Ascending aorta (tissue), 2 donors: ENCODE measurements around the gene YAP1. TPM values are rescaled to one million over a fixed set of nuclear protein-coding genes. Genes with fewer than 3 reads are reported as not detected.

Experiments used
- DNase-seq, 2 donors: peaks; one replicate each; pipeline ENCODE4 v3.0.0-alpha.2; 2019; ENCODE audit warnings: low spot score in 2 of 2
- H3K27ac ChIP-seq, 2 donors: fragments of 200-600 bp; sonication (generic); one replicate each; pipeline ENCODE4 v1.5.1; 2016 to 2017; ENCODE audit warnings: mild to moderate bottlenecking in 1 of 2
- H3K27me3 ChIP-seq: fragments of 200-600 bp; sonication (generic); one replicate; pipeline ENCODE4 v1.5.1; 2017
- H3K36me3 ChIP-seq, 2 donors: fragments of 200-600 bp; sonication (generic); one replicate each; pipeline ENCODE4 v1.5.1; 2016
- H3K4me1 ChIP-seq, 2 donors: fragments of 200-600 bp; sonication (generic); one replicate each; pipeline ENCODE4 v1.5.1; 2016 to 2017; ENCODE audit warnings: mild to moderate bottlenecking in 1 of 2
- H3K4me3 ChIP-seq, 2 donors: fragments of 200-600 bp; sonication (generic); one replicate each; pipeline ENCODE4 v1.5.1; 2016 to 2017; ENCODE audit warnings: mild to moderate bottlenecking in 1 of 2
- H3K9me3 ChIP-seq, 2 donors: fragments of 200-600 bp; sonication (generic); one replicate each; pipeline ENCODE4 v1.5.1; 2016
- intact Hi-C: fragments of 100-400 bp; cut with DNase I; formaldehyde crosslinking; loops from one replicate; pipeline ENCODE4 v1.15.1; 2023
- total RNA-seq: library from RNA; depleted of rRNA; stranded (reverse); fragments of >200 nt; gene quantifications from one replicate; pipeline ENCODE4 v1.1.0, GENCODE V29; 2016
- TF ChIP-seq, protein P1 (sequence below), 3 experiments: fragments of 200-600 bp in 2 of 3; fragments of 450-650 bp in 1 of 3; sonication (generic) in 2 of 3; IDR thresholded peaks; one replicate each; pipeline ENCODE4 v1.5.1; 2016 to 2019; ENCODE audit warnings: antibody characterized with exemption in 3 of 3, mild to moderate bottlenecking in 1 of 3, moderate library complexity in 1 of 3

Gene YAP1
- total RNA-seq, 1 donor from 2014 or later: 516 TPM

DNA sequence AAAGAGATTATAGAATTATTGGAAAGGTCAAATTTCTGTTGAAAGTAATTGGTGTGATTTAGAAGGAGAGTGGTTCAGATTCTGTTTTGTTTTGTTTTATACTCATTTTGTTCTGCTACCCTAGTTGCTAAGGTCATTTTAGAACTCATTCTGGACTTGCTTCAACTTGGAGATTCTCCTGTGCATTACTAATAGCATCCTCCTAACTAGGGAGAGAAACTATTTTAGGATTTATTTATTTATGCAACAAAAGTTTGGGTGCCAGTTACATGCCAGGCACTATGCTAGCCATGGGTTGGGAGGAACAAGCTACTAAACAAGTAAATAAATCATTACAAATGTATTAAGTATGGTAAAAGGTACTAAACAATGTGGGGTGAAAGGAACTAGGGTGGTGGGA, 84.0 kb downstream of the YAP1 start:
- TF ChIP-seq, protein P1, sequence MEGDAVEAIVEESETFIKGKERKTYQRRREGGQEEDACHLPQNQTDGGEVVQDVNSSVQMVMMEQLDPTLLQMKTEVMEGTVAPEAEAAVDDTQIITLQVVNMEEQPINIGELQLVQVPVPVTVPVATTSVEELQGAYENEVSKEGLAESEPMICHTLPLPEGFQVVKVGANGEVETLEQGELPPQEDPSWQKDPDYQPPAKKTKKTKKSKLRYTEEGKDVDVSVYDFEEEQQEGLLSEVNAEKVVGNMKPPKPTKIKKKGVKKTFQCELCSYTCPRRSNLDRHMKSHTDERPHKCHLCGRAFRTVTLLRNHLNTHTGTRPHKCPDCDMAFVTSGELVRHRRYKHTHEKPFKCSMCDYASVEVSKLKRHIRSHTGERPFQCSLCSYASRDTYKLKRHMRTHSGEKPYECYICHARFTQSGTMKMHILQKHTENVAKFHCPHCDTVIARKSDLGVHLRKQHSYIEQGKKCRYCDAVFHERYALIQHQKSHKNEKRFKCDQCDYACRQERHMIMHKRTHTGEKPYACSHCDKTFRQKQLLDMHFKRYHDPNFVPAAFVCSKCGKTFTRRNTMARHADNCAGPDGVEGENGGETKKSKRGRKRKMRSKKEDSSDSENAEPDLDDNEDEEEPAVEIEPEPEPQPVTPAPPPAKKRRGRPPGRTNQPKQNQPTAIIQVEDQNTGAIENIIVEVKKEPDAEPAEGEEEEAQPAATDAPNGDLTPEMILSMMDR (IDR thresholded peaks at IDR 0.05): no peak

DNA sequence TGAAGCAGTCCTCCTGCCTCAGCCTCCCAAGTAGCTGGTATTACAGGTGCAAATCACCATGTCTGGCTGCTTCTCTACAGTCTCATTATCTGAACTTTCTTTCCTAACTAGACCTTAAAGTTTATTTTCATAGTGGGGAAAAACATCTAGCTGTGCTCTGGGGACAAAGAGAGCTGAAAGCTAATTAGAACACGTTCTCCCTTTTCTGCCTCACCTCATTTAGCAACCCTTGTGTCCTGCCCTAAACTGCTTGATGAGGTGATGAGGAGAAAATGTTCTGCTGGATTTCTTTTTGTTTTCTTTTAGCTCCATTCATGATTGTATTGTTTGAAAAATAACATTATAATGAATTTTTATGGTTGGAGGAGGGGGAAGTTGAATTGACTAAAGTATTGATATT, 84.7 kb downstream of the YAP1 start:
- intact Hi-C loops: no loop called here
- Histone ChIP-seq H3K27ac (peak overlapping the region; percentile 11 to 48), H3K4me3 (no peak overlapping the region), H3K27me3 (no peaks in the 10 kb centered on the region), H3K36me3 (no peaks in the 10 kb centered on the region), H3K9me3 (no peaks in the 10 kb centered on the region), H3K4me1 (peaks cover 6 to 36% of the 10 kb centered on the region in 2 donors)
- no peak for DNase-seq
- TF ChIP-seq, protein P1 (IDR thresholded peaks at IDR 0.05): no peak

More for the DNA sequence above, 84.0 kb downstream of the YAP1 start:
- Histone ChIP-seq H3K27me3 (no peaks in the 10 kb centered on the region), H3K4me1 (peaks cover 6 to 38% of the 10 kb centered on the region in 2 donors), H3K4me3 (no peak overlapping the region), H3K36me3 (no peaks in the 10 kb centered on the region), H3K9me3 (no peaks in the 10 kb centered on the region), H3K27ac (peak overlapping the region in 1 of 2 donors; percentile 48)
- intact Hi-C loops: no loop called here
- no peak for DNase-seq

DNA sequence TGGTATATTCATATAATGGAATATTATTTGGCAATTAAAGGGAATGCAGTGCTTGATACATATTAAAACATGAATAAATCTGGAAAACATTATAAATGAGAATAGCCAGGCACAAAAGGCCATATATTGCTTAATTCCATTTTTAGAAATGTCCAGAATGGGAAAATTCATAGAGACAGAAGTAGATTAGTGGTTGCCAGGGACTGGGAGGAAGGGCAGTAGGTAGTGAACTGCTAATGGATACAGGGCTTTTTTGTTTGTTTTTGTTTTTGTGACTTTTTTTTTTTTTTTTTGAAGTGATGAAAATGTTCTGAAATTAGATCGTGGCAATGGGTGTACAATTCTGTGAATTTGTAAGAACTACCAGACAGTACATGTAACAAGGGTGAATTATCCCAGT, 86.1 kb downstream of the YAP1 start:
- peaks cover 6 to 29% of the 10 kb centered on the region in 2 donors for H3K4me1 ChIP-seq
- H3K27ac ChIP-seq: peak overlapping the region; percentile 2 to 33
- TF ChIP-seq, protein P1 (IDR thresholded peaks at IDR 0.05): no peak
- no peak overlapping the region for H3K4me3 ChIP-seq
- no peaks in the 10 kb centered on the region for H3K36me3 ChIP-seq
- intact Hi-C loops: loop anchor here (2.0 kb wide), 1 partner anchor 16 kb away; no protein-coding TSS in a partner anchor
- DNase-seq: no peak
- H3K27me3 ChIP-seq: no peaks in the 10 kb centered on the region
- no peaks in the 10 kb centered on the region for H3K9me3 ChIP-seq

DNA sequence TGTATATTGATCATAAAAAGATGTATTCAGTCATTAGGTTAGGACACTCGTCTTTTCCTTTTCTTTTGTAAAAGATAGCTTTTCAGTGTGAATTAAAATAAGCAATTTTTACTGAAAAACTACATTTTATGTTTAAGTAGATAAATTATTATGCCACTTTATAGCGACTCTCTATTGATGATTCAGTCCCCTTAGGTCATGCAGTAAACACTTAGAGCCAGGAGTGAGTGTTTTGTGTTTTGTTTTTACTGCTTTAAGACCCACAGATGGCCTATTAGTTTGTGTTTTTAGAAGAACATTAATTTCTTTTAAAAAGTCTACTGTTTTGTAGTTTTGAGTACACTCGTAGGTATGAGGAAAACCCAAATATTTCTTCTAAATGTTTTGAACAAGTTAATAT, 86.6 kb downstream of the YAP1 start:
- TF ChIP-seq, protein P1 (IDR thresholded peaks at IDR 0.05): no peak
- Histone ChIP-seq H3K27me3 (no peaks in the 10 kb centered on the region), H3K4me3 (no peak overlapping the region), H3K36me3 (no peaks in the 10 kb centered on the region), H3K27ac (peak overlapping the region in 1 of 2 donors; percentile 33), H3K4me1 (peaks cover 6 to 29% of the 10 kb centered on the region in 2 donors), H3K9me3 (no peaks in the 10 kb centered on the region)
- DNase-seq: no peak
- intact Hi-C loops: loop anchor here (2.0 kb wide), 1 partner anchor 16 kb away; no protein-coding TSS in a partner anchor

DNA sequence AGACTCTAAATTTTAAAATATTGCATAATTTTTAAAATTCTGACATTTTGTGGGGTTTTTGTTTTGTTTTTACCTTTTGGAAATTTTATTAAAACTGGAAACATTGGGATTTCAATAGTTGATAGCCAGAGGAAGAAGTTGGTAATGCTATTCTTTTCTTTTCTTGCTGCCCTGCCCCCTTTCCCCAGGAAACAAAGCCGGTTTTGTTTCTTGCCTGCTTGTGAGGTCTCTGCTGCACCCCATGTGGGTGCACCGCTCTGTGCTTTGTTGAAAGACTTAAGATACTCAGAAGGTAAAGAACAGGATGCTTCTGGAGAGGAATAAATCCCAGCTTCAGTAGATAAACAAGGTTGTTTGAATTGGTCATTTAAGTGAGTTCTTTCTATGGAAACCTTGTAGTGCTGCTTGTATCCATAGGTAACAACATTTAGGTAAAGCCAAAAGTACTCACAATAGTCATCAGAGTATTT, 87.5 kb downstream of the YAP1 start:
- H3K36me3 ChIP-seq: peaks cover 0 to 5% of the 10 kb centered on the region in 2 donors
- no peak for DNase-seq
- TF ChIP-seq, protein P1 (IDR thresholded peaks at IDR 0.05): no peak
- H3K4me3 ChIP-seq: no peak overlapping the region
- H3K27ac ChIP-seq: peak overlapping the region in 1 of 2 donors; percentile 33
- intact Hi-C loops: loop anchor here (2.0 kb wide), 1 partner anchor 15 kb away; no protein-coding TSS in a partner anchor
- H3K4me1 ChIP-seq: peaks cover 6 to 29% of the 10 kb centered on the region in 2 donors
- no peaks in the 10 kb centered on the region for H3K27me3 ChIP-seq
- H3K9me3 ChIP-seq: no peaks in the 10 kb centered on the region
